GM12892 (cell line): ENCODE data around the gene ZNF277.
"Not testable (repeated sequence)": the region's sequence is repeated elsewhere in the genome, so short reads cannot be mapped to it uniquely, and the experiment has no call there.

Experiments used
- DNase-seq: peaks from one replicate; pipeline ENCODE4 v3.0.0; 2011; ENCODE audit not compliant: insufficient read length
- FAIRE-seq: peaks from 2 replicates; lab custom pipeline; 2011; peaks lifted over from hg19 to GRCh38; lab: Jason Lieb, UNC
- POLR2A ChIP-seq: IDR thresholded peaks from 2 replicates; pipeline ENCODE4 v1.6.1; 2011; ENCODE audit warnings: low read depth, low read length, control low read depth
- POLR2AphosphoS5 ChIP-seq: IDR thresholded peaks from 2 replicates; pipeline ENCODE4 v1.6.1; 2011; ENCODE audit warnings: low read depth, low read length, control low read depth
- TAF1 ChIP-seq: IDR thresholded peaks from 2 replicates; pipeline ENCODE4 v1.6.1; 2011; ENCODE audit warnings: low read depth, mild to moderate bottlenecking, control low read depth, low read length, borderline replicate concordance

ZNF277 gene

DNA sequence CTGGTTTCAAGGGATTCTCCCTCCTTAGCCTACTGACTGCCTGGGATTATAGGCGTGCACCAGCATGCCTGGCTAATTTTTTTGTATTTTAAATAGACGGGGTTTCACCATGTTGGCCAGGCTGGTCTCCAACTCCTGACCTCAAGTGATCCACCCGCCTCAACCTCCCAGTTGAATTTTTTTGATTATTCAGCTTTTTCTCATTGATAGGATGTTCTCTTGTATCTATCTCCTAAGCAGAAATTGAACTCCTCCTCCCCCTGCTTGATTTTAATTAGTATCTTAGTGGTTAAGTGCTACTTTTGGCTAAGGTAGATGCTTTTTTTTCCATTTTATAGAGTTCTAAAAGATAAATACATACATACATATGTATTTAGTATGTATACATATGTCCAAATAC lies 101.0 kb downstream of the ZNF277 start:
- no peak for DNase-seq
- TF ChIP-seq TAF1 (no peak), POLR2A (no peak), POLR2AphosphoS5 (no peak)
- FAIRE-seq = no peak

DNA sequence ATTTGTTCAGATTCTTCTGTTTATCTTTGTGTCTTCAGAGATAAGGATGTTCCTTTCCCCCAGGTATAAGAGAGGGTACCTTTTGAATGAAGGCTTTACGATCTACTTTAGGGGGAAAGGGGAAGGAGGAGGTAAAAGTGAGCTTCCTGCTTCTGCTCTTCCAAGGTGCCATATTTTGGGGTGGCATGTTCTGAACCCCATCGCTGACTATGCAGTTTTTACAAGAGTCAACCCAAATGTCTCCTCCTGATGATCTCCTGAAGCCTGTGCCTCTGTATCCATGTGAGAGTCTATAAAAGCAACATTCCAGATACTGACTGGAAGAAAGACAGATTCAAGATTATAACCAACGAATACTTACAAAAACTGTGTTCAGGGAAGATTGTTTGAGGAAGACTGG lies 102.5 kb downstream of the ZNF277 start:
- TF ChIP-seq TAF1 (no peak), POLR2A (no peak), POLR2AphosphoS5 (no peak)
- no peak for DNase-seq
- FAIRE-seq = no peak

DNA sequence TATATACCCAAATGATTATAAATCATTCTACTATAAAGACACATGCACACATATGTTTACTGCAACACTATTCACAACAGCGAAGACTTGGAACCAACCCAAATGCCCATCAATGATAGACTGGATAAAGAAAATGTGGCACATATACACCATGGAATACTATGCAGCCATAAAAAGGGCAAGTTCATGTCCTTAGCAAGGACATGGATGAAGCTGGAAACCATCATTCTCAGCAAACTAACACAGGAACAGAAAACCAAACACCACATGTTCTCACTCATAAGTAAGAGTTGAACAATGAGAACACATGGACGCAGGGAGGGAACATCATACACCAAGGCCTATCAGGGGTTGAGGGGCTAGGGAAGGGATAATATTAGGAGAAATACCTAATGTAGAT lies 110.3 kb downstream of the ZNF277 start:
- FAIRE-seq = not testable (repeated sequence)

DNA sequence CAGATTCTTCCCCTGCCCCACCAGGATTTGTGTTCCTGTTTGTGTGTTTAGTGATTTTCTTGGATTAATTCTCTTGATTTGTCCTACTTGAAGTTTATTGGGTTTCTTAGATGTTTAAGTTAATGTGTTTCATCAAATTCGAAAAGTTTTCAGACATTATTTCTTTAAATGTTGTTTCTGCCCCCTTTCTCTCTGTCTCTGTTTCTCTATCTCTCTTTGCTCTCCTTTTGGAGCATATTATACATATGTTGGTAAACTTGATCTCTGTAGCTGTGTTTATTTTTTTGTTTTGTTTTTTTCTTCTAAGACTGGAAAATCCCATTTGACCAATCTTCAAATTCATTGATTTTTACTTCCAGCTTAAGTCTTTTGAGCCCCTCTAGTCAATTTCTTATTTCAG lies 115.6 kb downstream of the ZNF277 start:
- TF ChIP-seq POLR2AphosphoS5 (no peak), POLR2A (no peak), TAF1 (no peak)
- DNase-seq (no peak), FAIRE-seq (no peak)

More for the DNA sequence above, 110.3 kb downstream of the ZNF277 start:
- not testable (repeated sequence) for DNase-seq

DNA sequence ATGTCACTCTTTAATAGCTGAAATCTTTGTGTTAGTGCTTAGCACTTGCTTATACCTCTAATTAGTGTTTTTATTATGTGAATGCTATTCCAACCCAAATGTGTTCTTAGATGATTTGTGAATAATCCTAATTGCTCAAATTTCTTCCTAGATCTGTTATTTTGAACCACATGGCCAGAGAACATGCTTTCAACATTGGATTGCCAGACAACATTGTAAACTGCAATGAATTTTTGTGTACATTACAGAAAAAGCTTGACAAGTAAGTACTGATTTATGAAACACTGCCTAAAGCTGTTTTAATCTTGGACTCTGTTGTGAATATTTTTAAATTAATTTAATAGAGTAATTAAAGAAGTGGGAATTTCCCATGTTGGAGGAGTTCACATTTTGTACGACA lies 121.1 kb downstream of the ZNF277 start:
- TF ChIP-seq POLR2AphosphoS5 (no peak), TAF1 (no peak), POLR2A (no peak)
- DNase-seq = no peak
- FAIRE-seq = no peak

DNA sequence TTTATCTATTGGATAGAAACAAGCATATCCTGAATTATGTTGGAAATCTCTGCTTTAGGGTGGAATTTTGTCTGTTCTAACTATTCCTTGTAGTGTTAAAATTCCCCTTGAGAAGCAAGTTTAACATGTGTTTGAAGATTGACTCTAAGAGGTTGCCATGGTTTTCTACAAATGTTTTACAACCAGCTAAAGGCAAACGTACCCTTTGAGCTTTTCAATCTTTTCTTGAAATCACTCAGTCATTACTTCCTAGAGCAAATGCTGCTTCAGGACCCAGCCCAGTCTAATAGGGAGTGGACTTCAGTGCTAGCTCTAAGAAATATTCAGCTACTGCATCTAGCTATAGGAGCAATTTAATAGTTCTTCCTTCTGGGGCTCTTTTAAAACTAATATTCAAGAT lies 125.0 kb downstream of the ZNF277 start:
- DNase-seq (no peak), FAIRE-seq (no peak)
- no peak for TF ChIP-seq TAF1
- no peak for TF ChIP-seq POLR2AphosphoS5
- no peak for TF ChIP-seq POLR2A

DNA sequence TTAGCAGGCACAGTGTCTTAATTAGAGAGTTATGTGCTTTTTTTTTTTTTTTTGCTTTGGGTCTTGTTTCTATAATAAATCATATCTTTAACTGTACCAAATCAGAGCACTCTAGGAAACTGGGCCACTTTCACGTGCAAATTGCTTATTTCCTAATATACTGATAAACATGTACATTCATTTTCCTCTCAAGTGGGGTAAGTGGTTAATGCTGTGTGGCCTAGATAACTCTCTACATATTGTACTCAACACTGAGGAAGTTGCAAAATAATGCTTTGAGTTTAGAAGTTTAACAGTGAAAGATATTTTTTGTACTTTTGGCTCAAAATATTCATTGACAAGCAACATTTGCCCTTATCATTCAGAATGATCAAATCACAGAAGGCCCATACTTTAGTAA lies 127.9 kb downstream of the ZNF277 start:
- FAIRE-seq (no peak), DNase-seq (no peak)

DNA sequence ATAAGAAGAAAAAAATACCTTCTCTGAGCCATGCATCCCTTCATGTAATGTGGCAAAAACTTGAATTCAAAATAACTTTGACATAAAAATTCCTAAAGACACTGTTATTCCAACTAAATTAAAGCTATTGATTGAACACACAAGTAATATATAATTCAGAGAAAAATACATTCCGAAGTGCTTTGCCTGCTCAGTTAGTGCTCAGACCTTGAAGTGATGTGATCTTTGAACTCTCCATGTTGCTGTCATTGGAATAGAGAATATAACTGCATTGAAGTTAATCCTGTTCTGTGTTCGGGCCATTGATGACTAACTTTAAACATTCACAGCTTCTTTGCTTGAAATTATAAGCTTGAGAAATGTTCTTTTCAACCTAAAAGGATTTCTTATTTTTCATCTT lies 129.8 kb downstream of the ZNF277 start:
- DNase-seq (no peak), FAIRE-seq (no peak)
- TF ChIP-seq POLR2A (no peak), POLR2AphosphoS5 (no peak)

More for the DNA sequence above, 127.9 kb downstream of the ZNF277 start:
- no peak for TF ChIP-seq TAF1
- TF ChIP-seq POLR2AphosphoS5 = no peak
- TF ChIP-seq POLR2A = no peak

DNA sequence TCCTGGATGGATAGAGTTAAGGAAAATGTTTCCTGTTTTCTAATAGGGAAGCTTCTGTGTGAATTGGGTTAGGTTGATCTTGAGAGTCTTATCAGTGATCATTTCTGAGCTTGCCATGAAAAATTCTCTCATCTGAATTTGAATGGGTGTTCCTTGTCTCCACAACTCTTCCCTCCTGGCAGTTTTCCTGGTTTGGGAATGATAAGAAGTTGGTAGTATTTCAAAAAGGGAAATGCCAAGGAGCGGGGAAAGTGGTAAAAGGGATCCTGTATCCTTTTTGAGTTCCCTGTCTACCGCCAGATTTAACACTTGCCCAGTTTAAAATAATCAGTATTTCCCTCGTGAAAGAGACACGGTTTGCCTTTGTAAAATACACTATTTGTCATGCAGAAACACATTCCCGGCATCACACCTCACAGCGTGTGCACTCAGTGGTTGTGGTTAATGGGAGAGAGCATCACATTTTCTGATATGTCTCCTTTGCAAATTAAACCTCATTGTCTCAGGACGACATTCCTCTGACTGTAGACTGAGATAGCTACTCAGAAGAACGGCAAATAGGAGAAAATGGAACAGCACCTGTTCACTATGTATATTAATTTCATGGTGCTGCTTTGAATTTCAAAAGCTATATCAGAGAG lies 130.6 kb downstream of the ZNF277 start:
- DNase-seq = no peak
- TF ChIP-seq TAF1 (no peak), POLR2A (no peak), POLR2AphosphoS5 (no peak)
- FAIRE-seq = no peak

DNA sequence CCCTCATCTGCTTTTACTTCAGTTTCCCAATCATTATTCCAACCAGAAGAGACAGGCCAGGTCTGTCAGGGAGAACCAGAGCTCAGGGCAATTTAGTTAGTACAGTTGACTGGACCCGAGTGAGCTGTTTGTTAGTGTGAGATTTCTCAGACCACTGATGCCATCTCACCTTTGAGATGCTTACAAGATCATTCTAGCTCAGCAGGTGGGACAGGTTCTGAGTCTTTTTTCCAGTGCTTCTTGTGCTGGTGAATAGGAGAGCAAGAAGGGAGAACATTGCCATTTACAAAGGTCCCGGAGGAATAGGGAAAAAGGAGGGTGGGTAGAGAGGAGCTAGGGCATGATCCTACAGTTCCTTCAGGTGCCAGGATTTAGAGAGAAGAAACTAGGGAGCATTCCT lies 131.4 kb downstream of the ZNF277 start:
- DNase-seq (no peak), FAIRE-seq (no peak)
- TF ChIP-seq POLR2A (no peak), POLR2AphosphoS5 (no peak), TAF1 (no peak)

DNA sequence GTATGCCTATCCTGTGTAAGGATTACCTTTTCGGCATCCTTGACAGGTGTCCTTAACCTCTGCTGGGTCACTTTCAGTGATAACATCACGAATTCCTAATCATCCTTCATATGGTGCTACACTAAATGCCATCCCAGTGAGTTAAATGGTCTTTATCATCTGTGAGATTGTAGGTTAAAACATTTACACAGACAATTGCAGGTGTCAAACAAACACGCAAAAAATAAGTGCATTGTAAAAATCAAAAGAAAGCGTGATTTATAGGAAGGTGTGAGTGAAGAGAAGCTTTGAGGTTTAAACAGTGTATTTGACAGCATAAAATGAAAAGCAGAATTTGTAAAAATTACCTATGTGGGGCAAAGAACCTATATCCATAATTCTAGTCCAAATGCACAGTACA lies 132.3 kb downstream of the ZNF277 start:
- no peak for DNase-seq
- TF ChIP-seq POLR2AphosphoS5 = no peak
- no peak for TF ChIP-seq POLR2A
- TF ChIP-seq TAF1 = no peak
- no peak for FAIRE-seq

DNA sequence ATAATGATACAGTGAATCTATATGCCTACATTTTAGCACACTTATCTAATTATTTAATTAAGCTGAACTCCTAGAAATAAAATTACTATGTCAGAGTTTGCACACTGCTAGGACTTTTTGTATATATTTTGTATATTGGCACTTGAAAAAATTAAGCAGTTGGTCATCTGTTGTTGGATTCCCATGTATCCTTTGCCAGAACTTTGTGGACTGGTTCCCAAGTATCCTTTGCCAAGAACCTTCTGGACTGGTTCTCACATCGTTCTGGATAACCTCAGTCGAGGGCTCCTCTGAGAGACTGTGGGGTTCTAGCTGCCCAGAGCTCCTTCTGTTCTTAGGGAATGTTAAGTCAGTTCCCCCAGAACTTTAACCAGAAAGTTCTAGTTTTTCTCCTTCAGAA lies 135.0 kb downstream of the ZNF277 start:
- no peak for TF ChIP-seq TAF1
- no peak for TF ChIP-seq POLR2AphosphoS5
- no peak for TF ChIP-seq POLR2A
- FAIRE-seq (no peak), DNase-seq (no peak)

DNA sequence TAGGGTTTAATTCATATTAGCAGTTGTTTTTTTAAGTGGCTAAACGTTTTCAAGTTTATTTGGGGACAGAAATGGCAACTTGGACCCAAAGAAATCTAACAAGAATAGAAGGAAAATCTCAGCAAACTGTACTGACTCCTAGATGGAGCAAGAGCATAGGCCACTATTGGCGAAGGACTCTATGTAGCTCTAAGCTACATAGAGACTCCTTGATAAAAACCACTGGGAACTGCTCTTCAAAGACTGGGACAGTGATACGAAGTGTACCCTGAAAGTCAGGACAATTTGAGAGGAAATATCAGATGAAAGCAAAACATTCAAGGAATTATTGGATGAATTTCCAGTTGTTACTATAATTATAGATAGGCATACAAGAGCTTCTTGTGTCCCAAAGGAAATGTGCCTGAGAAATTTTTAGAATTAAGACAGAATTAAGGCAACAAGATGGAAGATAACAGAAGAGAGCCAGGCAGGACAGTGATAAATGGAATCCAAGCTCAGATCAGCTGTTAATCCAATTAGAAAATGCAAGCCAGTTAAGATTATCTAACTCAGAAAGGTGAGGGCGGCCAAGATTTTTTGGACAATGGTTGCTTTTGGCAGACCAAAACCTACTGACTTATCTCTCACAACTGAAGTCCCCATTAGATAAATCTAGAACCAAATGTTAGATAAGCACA lies 140.0 kb downstream of the ZNF277 start:
- DNase-seq (no peak), FAIRE-seq (no peak)
- TF ChIP-seq POLR2AphosphoS5 (no peak), TAF1 (no peak), POLR2A (no peak)
